ENCODE measurements around the gene CRBN. TPM values are rescaled to one million over a fixed set of nuclear protein-coding genes. Genes with fewer than 3 reads are reported as not detected.

Gene CRBN
- total RNA-seq, 1 donor from 2014 or later, result 56.0 TPM

- DNase-seq (no peak), ATAC-seq (no peak)
- intact Hi-C loops (cut with DNase I), result no loop called here
- H3K27me3 ChIP-seq, result no peaks in the 10 kb centered on the region
- H3K4me3 ChIP-seq, result peak overlapping the region; percentile 18
- H3K4me1 ChIP-seq, result peaks cover 28% of the 10 kb centered on the region
- H3K36me3 ChIP-seq, result peaks cover 78% of the 10 kb centered on the region
- TF ChIP-seq CTCF (IDR thresholded peaks at IDR 0.05), result no peak
- no peaks in the 10 kb centered on the region for H3K9me3 ChIP-seq
- H3K27ac ChIP-seq, result peak overlapping the region; percentile 82
Measured at GRCh38 chr3:3172627-3173026, 6.9 kb downstream of the CRBN start.

GRCh38 chr3:3170998-3171397 is 8.5 kb downstream of the CRBN start:
- peak; percentile 43 for TF ChIP-seq CTCF (IDR thresholded peaks at IDR 0.05)
- ATAC-seq (peak; percentile 51), DNase-seq (no peak)
- peaks cover 24% of the 10 kb centered on the region for H3K4me1 ChIP-seq
- H3K36me3 ChIP-seq, result peaks cover 94% of the 10 kb centered on the region
- no peaks in the 10 kb centered on the region for H3K9me3 ChIP-seq
- intact Hi-C loops (cut with DNase I), result no loop called here
- H3K4me3 ChIP-seq, result no peak overlapping the region
- H3K27ac ChIP-seq, result peak overlapping the region; percentile 82
- H3K27me3 ChIP-seq, result no peaks in the 10 kb centered on the region

GRCh38 chr3:3165650-3166049 is 13.8 kb downstream of the CRBN start:
- DNase-seq, result no peak
- Histone ChIP-seq H3K4me3 (no peak overlapping the region), H3K9me3 (no peaks in the 10 kb centered on the region), H3K27ac (no peak overlapping the region), H3K4me1 (no peaks in the 10 kb centered on the region), H3K27me3 (no peaks in the 10 kb centered on the region), H3K36me3 (peaks cover 97% of the 10 kb centered on the region)
- intact Hi-C loops (cut with DNase I), result no loop called here
- TF ChIP-seq CTCF (IDR thresholded peaks at IDR 0.05), result no peak
- ATAC-seq, result no peak

GRCh38 chr3:3165241-3165640 is 14.2 kb downstream of the CRBN start:
- no peak for TF ChIP-seq CTCF (IDR thresholded peaks at IDR 0.05)
- Histone ChIP-seq H3K4me3 (no peak overlapping the region), H3K36me3 (peaks cover 97% of the 10 kb centered on the region), H3K27me3 (no peaks in the 10 kb centered on the region), H3K9me3 (no peaks in the 10 kb centered on the region), H3K27ac (no peak overlapping the region), H3K4me1 (no peaks in the 10 kb centered on the region)
- DNase-seq (no peak), ATAC-seq (no peak)
- intact Hi-C loops (cut with DNase I), result no loop called here

- no peak for ATAC-seq
- Histone ChIP-seq H3K4me1 (no peaks in the 10 kb centered on the region), H3K4me3 (no peak overlapping the region), H3K27me3 (no peaks in the 10 kb centered on the region), H3K36me3 (peaks cover 93% of the 10 kb centered on the region), H3K27ac (no peak overlapping the region), H3K9me3 (no peaks in the 10 kb centered on the region)
- DNase-seq, result no peak
- intact Hi-C loops (cut with DNase I), result no loop called here
- TF ChIP-seq CTCF (IDR thresholded peaks at IDR 0.05), result no peak
Measured at GRCh38 chr3:3160826-3161225, 18.7 kb downstream of the CRBN start.

GRCh38 chr3:3157484-3157883 is 22.0 kb downstream of the CRBN start:
- Histone ChIP-seq H3K27me3 (no peaks in the 10 kb centered on the region), H3K9me3 (no peaks in the 10 kb centered on the region), H3K4me3 (no peak overlapping the region), H3K36me3 (peaks cover 94% of the 10 kb centered on the region), H3K4me1 (no peaks in the 10 kb centered on the region), H3K27ac (no peak overlapping the region)
- intact Hi-C loops (cut with DNase I), result no loop called here
- DNase-seq (no peak), ATAC-seq (no peak)
- no peak for TF ChIP-seq CTCF (IDR thresholded peaks at IDR 0.05)
